NAMALWA (cell line): ENCODE data around the gene RNF148.

Source experiments
- DNase-seq: peaks from one replicate; pipeline ENCODE4 v3.0.0-alpha.2; 2015; ENCODE audit warnings: low spot score

The RNF148 gene

DNA sequence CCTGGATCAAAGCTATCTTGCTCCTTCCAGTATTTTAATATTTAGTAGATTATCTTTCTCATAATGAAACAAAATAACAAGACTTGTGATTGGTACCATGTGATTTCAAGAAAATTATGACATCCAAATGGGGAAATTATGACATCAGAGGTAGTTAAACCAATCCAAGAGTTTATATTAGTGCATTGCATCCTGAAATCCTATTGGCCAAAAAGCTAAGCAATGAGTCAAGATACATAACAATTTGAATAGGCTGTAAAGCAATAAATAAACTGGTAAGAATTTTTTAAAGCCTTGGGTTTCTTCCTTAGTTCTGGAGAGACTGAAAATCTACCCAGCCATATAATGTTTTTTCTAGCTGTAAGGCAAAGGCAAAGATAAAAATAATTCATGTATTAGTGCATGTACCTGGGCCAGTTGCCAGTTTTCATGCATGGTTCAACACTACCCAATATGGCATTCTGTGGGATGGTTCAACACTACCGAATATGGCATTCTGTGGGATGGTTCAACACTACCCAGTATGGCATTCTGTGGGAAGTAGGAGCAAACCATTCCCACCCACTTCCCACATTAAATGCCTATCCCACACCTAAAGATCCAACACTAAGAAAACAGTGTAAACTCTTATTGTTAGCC is at the start of gene RNF148:
TSS of gene RNF148 (minus strand) at position 51 of the 639 bp plus-strand sequence. CDS start 172 bp downstream, outside the sequence.
- no peak for DNase-seq

DNA sequence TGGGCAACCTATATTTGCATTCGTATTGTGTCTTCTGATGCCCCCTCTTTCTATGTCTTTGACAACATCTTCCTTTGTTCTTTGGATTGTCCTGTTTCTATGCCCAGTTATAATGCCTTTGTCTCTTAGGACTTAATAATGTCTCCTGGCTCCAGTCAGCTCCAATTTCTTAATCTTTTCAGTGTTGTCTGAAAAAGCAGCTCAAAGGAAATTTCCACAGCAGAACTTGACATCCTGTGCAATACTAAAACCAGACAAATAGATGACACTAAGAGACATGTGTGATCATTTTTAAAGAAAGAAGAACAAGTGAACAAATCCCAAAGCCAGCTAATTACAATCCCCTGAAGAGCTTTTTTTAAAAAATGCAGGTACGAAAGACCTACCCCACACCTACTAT is 47.7 kb upstream of the RNF148 start:
- DNase-seq, result no peak

GRCh38 chr7:122748195-122748594 is 45.5 kb upstream of the RNF148 start:
- no peak for DNase-seq

DNA sequence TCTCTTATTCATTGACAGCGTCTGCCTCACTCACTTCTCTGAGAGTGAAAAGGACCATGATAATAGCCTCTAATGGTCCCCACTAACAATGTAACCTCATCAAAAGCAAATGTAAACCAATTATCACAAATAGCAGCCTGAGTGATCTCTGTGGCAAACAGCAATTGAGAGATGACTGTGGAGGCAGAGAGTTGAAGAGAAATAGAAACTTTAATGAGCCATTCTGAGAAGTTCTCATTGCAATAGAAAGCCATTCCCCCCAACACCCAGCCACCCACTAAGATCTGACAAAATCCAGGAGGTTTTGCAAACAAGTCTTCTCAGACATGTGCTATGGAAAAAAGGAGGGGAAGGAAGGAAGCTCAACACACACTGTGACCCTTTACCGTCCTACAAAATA is 44.2 kb upstream of the RNF148 start:
- no peak for DNase-seq

GRCh38 chr7:122743211-122743610 is 40.5 kb upstream of the RNF148 start:
- no peak for DNase-seq

DNA sequence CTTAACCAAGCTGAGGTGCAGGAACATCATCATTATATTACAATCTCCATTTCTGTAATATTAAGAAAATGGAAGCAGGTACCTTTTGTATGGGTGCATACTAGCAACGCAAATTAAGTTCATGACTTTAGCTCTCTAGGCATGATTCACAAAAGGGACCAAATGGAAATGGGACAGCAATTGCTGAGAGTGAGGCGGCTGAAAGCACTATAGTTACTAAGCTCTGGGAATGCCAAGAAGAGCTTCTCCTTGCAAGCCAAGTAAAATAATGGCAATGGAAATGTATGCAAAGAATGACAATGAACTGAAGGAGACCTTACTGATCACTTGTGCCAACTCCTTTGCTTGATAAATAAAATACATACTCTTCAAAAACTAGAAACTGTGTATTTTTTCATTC is 36.2 kb upstream of the RNF148 start:
- DNase-seq, result no peak

DNA sequence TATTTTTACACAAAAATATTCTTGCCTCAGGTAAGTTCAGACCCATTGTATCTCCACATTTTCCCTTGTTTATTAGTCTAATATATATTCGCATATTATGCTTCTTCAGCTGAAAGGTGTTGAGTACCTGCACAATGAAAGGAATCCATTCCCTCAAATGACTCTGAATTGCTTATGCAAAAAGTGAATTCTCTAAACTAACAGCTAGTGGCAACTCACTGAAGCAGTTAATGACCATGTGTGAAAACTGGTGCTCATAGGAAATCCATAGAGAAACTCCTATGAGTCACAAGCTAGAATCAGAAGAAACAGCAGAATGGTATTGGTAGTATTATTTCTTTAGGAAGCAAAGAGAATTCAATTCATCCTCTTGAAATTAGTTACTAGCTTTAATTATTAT is 33.5 kb upstream of the RNF148 start:
- no peak for DNase-seq

DNA sequence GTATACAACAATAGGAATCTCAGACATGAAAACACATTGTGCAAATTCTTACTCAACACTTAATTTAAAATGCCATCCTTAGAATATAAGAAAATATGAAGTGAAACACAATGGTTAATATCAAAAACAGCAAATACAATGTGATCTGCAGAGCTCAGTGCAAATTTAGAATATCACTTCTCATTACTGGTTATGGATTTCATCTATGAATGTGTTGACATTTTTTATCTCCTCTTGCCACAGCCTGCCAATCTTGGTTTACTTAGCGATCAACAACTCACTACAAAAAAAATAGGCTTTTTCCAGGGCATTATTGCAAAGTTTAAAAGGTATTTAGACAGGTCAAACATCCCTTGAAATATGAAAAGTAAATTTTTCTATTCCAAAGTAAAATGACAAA is 25.0 kb upstream of the RNF148 start:
- no peak for DNase-seq

DNA sequence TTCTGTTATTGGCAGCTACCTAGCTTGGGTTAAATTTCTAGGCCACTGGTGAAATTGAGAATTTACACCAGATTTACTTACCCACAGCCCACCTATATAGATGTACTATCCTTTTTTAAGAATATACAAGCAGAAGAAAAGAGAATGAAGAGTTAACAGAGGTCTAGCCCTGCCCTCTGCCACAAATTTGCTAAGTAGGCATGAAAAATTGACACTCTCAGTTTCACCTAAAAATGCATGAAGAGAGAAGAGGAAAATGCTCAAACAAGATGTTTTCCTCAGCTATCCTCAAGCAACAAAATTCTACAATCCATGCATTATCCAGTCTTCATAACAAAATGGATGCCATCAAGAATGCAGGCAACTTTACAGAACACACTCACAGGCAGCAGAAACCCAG is 24.6 kb upstream of the RNF148 start:
- no peak for DNase-seq

- DNase-seq, result no peak
These were observed 24.2 kb upstream of the RNF148 start for GRCh38 chr7:122726881-122727280.

DNA sequence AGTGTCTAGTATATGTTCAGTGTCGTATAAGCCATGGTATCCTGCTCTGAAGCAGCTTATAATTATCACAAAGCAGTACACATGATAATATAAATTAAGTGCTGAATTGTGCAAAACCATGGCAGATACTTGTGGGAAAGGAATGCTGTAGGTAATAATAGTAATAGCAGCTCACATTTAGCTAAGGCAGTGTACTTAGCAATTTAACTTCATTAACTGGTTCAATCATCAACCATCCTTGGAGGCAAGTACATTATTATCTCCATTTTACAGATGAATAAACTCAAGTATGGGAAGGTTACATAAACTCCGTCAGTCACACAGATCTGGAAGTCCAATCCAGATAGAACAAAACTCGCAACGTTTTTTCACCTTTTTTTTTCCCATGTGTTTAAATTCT is 21.6 kb upstream of the RNF148 start:
- no peak for DNase-seq

GRCh38 chr7:122719010-122719578 is 16.4 kb upstream of the RNF148 start:
- no peak for DNase-seq

GRCh38 chr7:122717356-122718089 is 14.8 kb upstream of the RNF148 start:
- DNase-seq, result no peak

DNA sequence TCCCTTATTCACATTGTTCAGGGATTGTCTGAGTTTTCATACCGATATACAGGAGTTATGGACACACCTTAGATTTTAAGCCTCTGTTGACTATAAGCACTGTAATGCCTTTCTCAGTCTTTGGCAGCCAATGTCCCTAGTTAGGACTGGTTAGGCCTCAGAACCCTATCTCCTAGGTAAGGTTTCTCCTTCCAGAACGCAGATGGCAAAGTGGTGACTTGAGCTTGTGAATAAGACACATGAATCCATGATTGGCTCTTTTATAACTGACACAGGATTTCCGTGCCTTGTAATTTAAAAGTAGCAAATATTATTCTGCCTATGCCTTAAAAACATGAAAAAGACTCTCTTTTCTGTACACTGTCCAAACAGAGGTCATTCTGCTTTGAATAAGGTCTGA is 12.5 kb upstream of the RNF148 start:
- DNase-seq, result no peak

DNA sequence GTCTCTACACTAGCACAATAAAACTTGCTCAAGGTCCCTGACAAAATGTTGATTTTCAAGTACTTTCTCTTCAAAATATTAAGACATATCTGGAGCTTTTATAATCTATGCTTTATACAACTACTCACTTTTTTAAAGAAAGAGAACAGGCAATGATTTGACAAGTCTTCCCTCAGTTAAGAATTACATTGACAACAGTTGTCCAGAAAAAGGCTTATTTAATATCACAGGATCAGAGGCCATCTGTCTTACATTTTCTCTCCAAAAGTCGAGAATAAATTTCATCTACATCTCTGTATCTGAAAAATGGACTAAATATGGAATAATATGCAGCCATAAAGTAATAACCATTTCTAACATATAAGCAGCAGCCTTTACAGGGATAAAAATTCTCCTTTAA is 8.2 kb upstream of the RNF148 start:
- no peak for DNase-seq

- no peak for DNase-seq
These were observed 7.4 kb upstream of the RNF148 start for GRCh38 chr7:122709930-122710646.

GRCh38 chr7:122706836-122707235 is 4.1 kb upstream of the RNF148 start:
- no peak for DNase-seq

GRCh38 chr7:122699017-122699416 is 3.7 kb downstream of the RNF148 start, which contains the start of gene RNF133:
Gene RNF133, minus strand, starts transcription at chr7:122699117. Its CDS starts 199 bp downstream, at chr7:122698918.
- no peak for DNase-seq

- DNase-seq, result no peak
These were observed 6.9 kb downstream of the RNF148 start for GRCh38 chr7:122695816-122696215.

DNA sequence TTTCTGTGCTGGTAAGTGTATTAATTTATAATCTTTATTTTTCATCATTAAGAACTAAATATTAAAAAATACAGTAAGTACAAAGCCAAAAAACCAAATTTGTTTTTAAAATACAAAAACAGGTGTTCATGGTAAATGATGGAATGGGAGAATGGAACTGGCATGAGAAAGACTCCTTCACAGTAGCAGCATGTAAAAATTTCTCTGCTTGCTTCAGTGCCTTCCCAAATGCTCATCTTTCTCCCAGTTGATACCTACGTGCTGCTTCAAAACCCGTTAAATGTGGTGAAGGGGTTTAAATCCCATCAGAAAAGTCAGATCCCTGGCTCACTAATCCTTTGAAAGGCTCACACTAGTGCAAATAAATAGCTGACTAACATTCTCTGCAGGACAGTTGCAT is 8.0 kb downstream of the RNF148 start:
- no peak for DNase-seq

DNA sequence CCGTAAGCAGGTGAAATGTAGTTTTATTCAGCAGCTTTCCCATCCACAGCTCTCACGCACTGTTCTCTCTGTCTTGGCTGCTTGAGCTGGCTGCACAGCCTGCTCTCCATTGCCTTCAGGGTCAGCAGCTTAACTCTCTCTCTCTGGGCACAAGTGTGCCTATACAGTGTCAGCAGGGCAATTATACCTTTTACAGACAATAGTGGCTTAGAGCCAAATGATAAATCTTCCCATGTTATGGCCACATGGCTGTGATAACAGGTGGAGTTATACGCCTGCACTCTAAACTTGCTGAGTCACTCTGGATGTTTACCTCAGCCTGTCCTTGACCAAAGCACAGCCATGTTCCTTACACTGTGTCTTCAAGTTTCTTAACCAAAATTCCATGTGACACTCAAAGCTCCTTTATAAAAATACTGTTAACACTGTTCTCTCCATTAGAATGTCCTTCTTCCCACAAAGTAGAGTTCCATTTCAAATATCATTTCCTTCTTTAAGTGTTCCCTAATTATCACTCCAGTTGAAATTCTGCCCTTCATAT is 9.9 kb downstream of the RNF148 start:
- DNase-seq, result no peak

GRCh38 chr7:122691569-122692235 is 11.0 kb downstream of the RNF148 start:
- DNase-seq, result no peak
